MM.1S (cell line): Measurements from ENCODE around the gene SEMA6A.

ENCODE experiments used
- CTCF ChIP-seq: fragments of 300-600 bp; sonication (generic); IDR thresholded peaks from 2 replicates; pipeline ENCODE4 v1.5.1; 2016; ENCODE audit warnings: antibody characterized with exemption, low read length, mixed read lengths
- EZH2phosphoT487 ChIP-seq: fragments of 300-600 bp; sonication (generic); IDR thresholded peaks from 2 replicates; pipeline ENCODE4 v1.6.1; 2018; ENCODE audit warnings: antibody characterized with exemption, low read length

- TF ChIP-seq CTCF, result no peak
- TF ChIP-seq EZH2phosphoT487, result no peak
Measured at GRCh38 chr5:116415182-116415581, 159.4 kb downstream of the SEMA6A start.
